Measurements from ENCODE around the gene HAUS1. TPM values are rescaled to one million over a fixed set of nuclear protein-coding genes. Genes with fewer than 3 reads are reported as not detected.

Gene HAUS1
- total and polyA plus RNA-seq, 2 donors (not counting 3 experiments of a cell fraction or from before 2014, with no cell fraction given) = 29.4 to 57.1 TPM

GRCh38 chr18:46163091-46163490, 58.9 kb downstream of the HAUS1 start:
- no TSS peak for BruUV-seq (replicated peaks)
- CTCF ChIA-PET = interaction anchor here (2.3 to 2.8 kb wide), 3 partner anchors 10 to 495 kb away, joined by 11 to 19 read pairs (median 16); a partner anchor contains a TSS
- POLR2A ChIA-PET = no interaction called here

More at GRCh38 chr18:46163091-46163490, 58.9 kb downstream of the HAUS1 start:
- intact Hi-C loops (cut with micrococcal nuclease) = no loop called here
- H2AFZ ChIP-seq (ENCODE audit: low read depth, low read length) = no peak overlapping the region
- no peaks in the 10 kb centered on the region for H3K9me1 ChIP-seq (replicated peaks; ENCODE audit: control insufficient read depth, extremely low read depth, insufficient read depth, low read length)
- no peak overlapping the region for H3K4me3 ChIP-seq (replicated peaks in 1 of 3; ENCODE audit: insufficient read depth in 1 of 3, low read depth in 1 of 3, low read length in 3 of 3)
- FAIRE-seq = no peak
- H3K27me3 ChIP-seq (ENCODE audit: control insufficient read depth in 2 of 2, insufficient read depth in 2 of 2, low read length in 2 of 2) = no peaks in the 10 kb centered on the region
- TF ChIP-seq FOS (IDR thresholded peaks at IDR 0.05; ENCODE audit: borderline replicate concordance, insufficient read depth, low read length) (no peak), EZH2 (IDR thresholded peaks at IDR 0.05; ENCODE audit: borderline replicate concordance, low read depth, low read length, severe bottlenecking) (no peak), MAX (IDR thresholded peaks at IDR 0.05; ENCODE audit: insufficient read depth, insufficient read length) (no peak), GATA2 (IDR thresholded peaks at IDR 0.05; ENCODE audit: insufficient read depth, insufficient read length, low read depth, low read length) (no peak), POLR2A (IDR thresholded peaks at IDR 0.05; ENCODE audit: low read depth, low read length) (no peak), JUN (IDR thresholded peaks at IDR 0.05; ENCODE audit: borderline replicate concordance, insufficient read depth, insufficient read length, low read depth) (no peak), MYC (IDR thresholded peaks at IDR 0.05; ENCODE audit: low read depth, low read length) (no peak), CTCF (IDR thresholded peaks at IDR 0.05; ENCODE audit: extremely low read depth in 1 of 2, insufficient read depth in 1 of 2, low read depth in 1 of 2, low read length in 2 of 2) (no peak), POLR2AphosphoS5 (IDR thresholded peaks at IDR 0.05; ENCODE audit: insufficient read depth, low read depth, low read length) (no peak)
- no peaks in the 10 kb centered on the region for H3K36me3 ChIP-seq (ENCODE audit: control insufficient read depth in 2 of 2, extremely low read depth in 1 of 2, insufficient read depth in 2 of 2, low read length in 2 of 2)
- H3K9ac ChIP-seq (replicated peaks; ENCODE audit: extremely low read depth, insufficient read depth, low read length) = no peak overlapping the region
- H3K4me2 ChIP-seq (ENCODE audit: insufficient read depth, low read length) = no peak overlapping the region
- no peaks in the 10 kb centered on the region for H3K9me3 ChIP-seq (replicated peaks; ENCODE audit: control insufficient read depth, insufficient read depth, low read length)
- H3K79me2 ChIP-seq (ENCODE audit: control insufficient read depth, insufficient read depth, low read length) = no peaks in the 10 kb centered on the region
- H4K20me1 ChIP-seq (replicated peaks; ENCODE audit: control insufficient read depth, extremely low read depth, insufficient read depth, low read length) = no peaks in the 10 kb centered on the region
- no peak for DNase-seq (ENCODE audit: low read depth, low spot score)
- H3K27ac ChIP-seq (ENCODE audit: insufficient read depth, low read depth, low read length) = no peak overlapping the region
- dilution Hi-C loops (cut with MboI; ENCODE audit: extremely low pct_ligation_motif_present, low sequenced_read_pairs) = no loop called here
- H3K4me1 ChIP-seq (ENCODE audit: control insufficient read depth, extremely low read depth, insufficient read depth, low read length) = no peaks in the 10 kb centered on the region

Data from endothelial cell of umbilical vein (primary cell).